Right lobe of liver (tissue), 6 donors: ENCODE measurements around the gene PIGO. TPM values are rescaled to one million over a fixed set of nuclear protein-coding genes. Genes with fewer than 3 reads are reported as not detected.

Source experiments
- ATAC-seq, 4 donors: fragments of 200-7000 bp; cut with Tn5 transposase; one replicate each; pipeline ENCODE4 v1.9.1; 2020; ENCODE audit warnings: mild to moderate bottlenecking in 4 of 4, moderate library complexity in 4 of 4
- DNase-seq, 3 donors: peaks; one replicate each; pipeline ENCODE4 v3.0.0-alpha.2; 2020
- H3K27ac ChIP-seq, 3 donors: fragments of 200-600 bp; one replicate each; pipeline ENCODE4 v1.8.0; 2022
- H3K27me3 ChIP-seq, 2 donors: fragments of 200-600 bp; one replicate each; pipeline ENCODE4 v1.8.0; 2022
- H3K36me3 ChIP-seq, 4 donors: fragments of 200-600 bp; sonication (generic) in 1 of 4; one replicate each; pipeline versions ENCODE4 v1.5.1 to v1.8.0; 2017 to 2022; ENCODE audit warnings: control low read depth in 1 of 4
- H3K4me1 ChIP-seq, 4 donors: fragments of 200-600 bp; sonication (generic) in 1 of 4; one replicate each; pipeline versions ENCODE4 v1.5.1 to v1.8.0; 2017 to 2022; ENCODE audit warnings: control low read depth in 1 of 4
- H3K4me3 ChIP-seq, 3 donors: fragments of 200-600 bp; one replicate each; pipeline ENCODE4 v1.8.0; 2022
- H3K9me3 ChIP-seq, 4 donors: fragments of 200-600 bp; sonication (generic) in 1 of 4; one replicate each; pipeline versions ENCODE4 v1.5.1 to v1.8.0; 2017 to 2022; ENCODE audit warnings: control low read depth in 1 of 4
- POLR2A ChIP-seq: fragments of 450-650 bp; IDR thresholded peaks from one replicate; pipeline ENCODE4 v1.6.1; 2017; ENCODE audit warnings: antibody characterized with exemption, mild to moderate bottlenecking
- WGBS: methylation state at CpG from one replicate; pipeline ENCODE4 v1.1.6; 2018; ENCODE audit warnings: low coverage, low lambda C conversion rate; ENCODE audit not compliant: insufficient coverage; ENCODE audit errors: missing lambda C conversion rate; 5-methylcytosine and 5-hydroxymethylcytosine counted together
- intact Hi-C, 2 donors: fragments of 100-400 bp; cut with DNase I; formaldehyde crosslinking; loops; one replicate each; pipeline versions ENCODE4 v1.11.2 to v1.14.1; 2022
- long read RNA-seq: library from polyadenylated mRNA; unstranded; transcript quantifications from one replicate; pipeline ENCODE4 v2.0.0, GENCODE V29; 2019
- total RNA-seq, 6 experiments: library from RNA; depleted of rRNA in 2 of 6; stranded (reverse); fragments of >200 nt in 2 of 6; fragmentation: NEBNext Ultra II Directional in 3 of 6; extraction: Animal tissue kit (Norgen Biotek cat#: 25700) in 3 of 6; gene quantifications; one replicate each; pipeline versions ENCODE4 v1.1.0 to v1.2.4, GENCODE V29; 2016 to 2023
- TF ChIP-seq, protein P1 (sequence below), 4 donors: fragments of 200-600 bp in 3 of 4; fragments of 450-650 bp in 1 of 4; IDR thresholded peaks; one replicate each; pipeline versions ENCODE4 v1.5.1 to v1.8.0; 2016 to 2022; ENCODE audit warnings: antibody characterized with exemption in 4 of 4, mild to moderate bottlenecking in 2 of 4
- donor health status: DM: no; HTN: yes; CAD: no.
- donor health status: DM: no; HTN: no; CAD: no.
- donor health status: DM: no; HTN: no; CAD: no.
- donor health status: DM: no; HTN: yes; CAD: no.
- donor health status: DM: no; HTN: yes; CAD: no.

PIGO gene
- total RNA-seq, result 10 to 100 TPM; 11.5 to 18.0 (median 15.6) TPM
- long read RNA-seq, partial matches to known transcripts, result 0 of 1 reads
- long read RNA-seq, other reads (novel, unspliced or antisense), result 1 of 1 reads

DNA sequence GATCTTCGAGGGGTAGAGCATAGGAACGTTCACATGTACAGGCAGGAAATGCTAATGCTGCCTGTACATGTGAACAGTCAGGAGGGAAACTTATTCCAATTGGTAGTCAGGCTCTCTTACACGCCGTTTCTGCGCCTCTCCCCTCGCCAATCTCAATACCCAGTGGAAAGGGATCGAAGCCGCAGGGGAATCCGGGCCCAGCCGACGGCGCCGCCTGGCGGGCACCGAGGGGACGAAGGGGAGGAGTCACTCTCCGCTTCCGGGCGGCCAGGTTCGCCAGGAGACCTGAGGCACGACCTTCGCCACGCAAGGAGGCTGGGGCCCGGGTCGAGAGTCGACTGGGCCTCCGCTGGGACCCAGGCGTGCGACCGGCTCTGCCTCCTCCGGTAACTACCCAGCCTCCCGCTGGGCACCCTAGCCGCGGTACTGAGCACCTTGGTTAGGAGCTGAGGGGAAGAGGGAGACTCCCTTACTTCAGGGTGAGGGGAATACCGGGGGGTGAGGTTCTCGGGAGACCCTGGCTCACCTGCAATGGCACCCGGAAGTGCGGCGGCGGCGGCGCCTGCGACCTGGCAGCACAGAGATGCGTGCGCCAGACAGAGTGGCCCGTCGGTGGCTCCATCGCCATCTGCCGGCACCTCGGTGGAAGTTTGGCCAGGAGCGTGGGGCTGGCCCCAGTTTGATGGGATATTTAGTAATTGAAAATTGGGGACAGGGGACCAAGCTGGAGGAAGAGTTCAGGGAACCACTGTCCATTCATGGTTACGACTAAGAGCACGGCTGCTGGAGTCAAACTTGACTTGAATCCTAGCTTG lies at the start of gene PIGO:
TSS of gene PIGO (minus strand) at position 557 of the 815 bp plus-strand sequence. CDS start 1,026 bp downstream, outside the sequence.
- intact Hi-C loops, result no loop called here
- peak within 1 kb of the TSS; percentile 95 to 97 (median 97) for H3K27ac ChIP-seq

DNA sequence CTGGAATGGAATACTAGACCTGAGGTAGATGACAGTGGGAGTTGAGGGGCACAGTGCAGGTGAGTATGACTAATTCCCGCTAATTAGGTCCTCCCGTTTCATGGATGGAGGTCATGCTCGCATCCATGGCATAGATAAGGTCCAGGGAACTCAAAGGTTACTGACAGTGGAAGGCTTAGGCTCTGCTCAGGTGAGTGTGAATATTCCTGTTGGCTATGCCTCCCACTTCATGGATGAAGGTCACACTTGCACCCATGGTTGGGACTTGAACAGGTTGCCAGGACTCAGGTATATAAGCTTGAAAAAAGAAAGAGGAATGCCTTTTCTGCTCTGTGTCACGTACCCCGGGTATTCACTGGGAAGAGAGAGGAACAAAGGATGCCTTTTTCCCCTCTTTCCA lies 45.6 kb upstream of the PIGO start:
- H3K4me3 ChIP-seq, result no peak overlapping the region
- no peak overlapping the region for H3K27ac ChIP-seq
- intact Hi-C loops, result no loop called here
- TF ChIP-seq, protein P1, sequence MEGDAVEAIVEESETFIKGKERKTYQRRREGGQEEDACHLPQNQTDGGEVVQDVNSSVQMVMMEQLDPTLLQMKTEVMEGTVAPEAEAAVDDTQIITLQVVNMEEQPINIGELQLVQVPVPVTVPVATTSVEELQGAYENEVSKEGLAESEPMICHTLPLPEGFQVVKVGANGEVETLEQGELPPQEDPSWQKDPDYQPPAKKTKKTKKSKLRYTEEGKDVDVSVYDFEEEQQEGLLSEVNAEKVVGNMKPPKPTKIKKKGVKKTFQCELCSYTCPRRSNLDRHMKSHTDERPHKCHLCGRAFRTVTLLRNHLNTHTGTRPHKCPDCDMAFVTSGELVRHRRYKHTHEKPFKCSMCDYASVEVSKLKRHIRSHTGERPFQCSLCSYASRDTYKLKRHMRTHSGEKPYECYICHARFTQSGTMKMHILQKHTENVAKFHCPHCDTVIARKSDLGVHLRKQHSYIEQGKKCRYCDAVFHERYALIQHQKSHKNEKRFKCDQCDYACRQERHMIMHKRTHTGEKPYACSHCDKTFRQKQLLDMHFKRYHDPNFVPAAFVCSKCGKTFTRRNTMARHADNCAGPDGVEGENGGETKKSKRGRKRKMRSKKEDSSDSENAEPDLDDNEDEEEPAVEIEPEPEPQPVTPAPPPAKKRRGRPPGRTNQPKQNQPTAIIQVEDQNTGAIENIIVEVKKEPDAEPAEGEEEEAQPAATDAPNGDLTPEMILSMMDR (IDR thresholded peaks at IDR 0.05), result no peak
- TF ChIP-seq POLR2A, result no peak
- WGBS, result 82% methylated on average over 3 of the region's 5 CpGs
- H3K36me3 ChIP-seq, result no peaks in the 10 kb centered on the region
- H3K4me1 ChIP-seq, result no peaks in the 10 kb centered on the region
- no peak for DNase-seq
- H3K9me3 ChIP-seq, result peaks cover 0 to 13% (median 2%) of the 10 kb centered on the region in 4 donors
- no peaks in the 10 kb centered on the region for H3K27me3 ChIP-seq
- ATAC-seq, result no peak

More for the DNA sequence above, at the start of gene PIGO:
- H3K27me3 ChIP-seq, result no peaks in the 10 kb centered on the region
- DNase-seq (peak; percentile 92 to 94 (median 93)), ATAC-seq (peak; percentile 94 to 97 (median 95))
- 0% methylated on average over 30 of the region's 53 CpGs for WGBS
- H3K4me1 ChIP-seq, result peaks cover 0 to 12% (median 3%) of the 10 kb centered on the region in 4 donors
- no peaks in the 10 kb centered on the region for H3K9me3 ChIP-seq
- H3K36me3 ChIP-seq, result peaks cover 0 to 27% (median 4%) of the 10 kb centered on the region in 4 donors
- H3K4me3 ChIP-seq, result peak within 1 kb of the TSS; percentile 83 to 93 (median 85)
- TF ChIP-seq, protein P1 (IDR thresholded peaks at IDR 0.05), result peak; percentile 72 to 76 (median 74)
- peak; percentile 82 for TF ChIP-seq POLR2A

DNA sequence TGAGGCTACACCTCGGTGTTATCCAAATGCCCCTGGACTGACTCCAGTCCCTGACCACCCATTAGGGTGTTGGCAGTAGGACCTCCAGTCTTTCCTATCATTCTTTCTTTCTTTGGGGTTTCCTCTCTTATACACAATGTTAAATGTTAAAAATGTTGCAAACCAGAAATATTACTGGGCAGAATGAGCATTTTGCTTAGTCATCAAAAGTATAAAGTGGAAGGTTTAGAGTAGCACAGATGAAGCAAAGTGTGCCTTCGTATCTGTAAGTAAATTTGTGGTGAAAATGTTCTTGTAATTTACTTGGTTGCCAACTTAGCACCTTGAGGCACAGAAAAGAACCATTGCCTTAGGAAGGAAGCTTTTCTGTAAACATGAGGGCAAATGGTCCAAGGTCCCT lies 43.7 kb upstream of the PIGO start:
- no peak for TF ChIP-seq POLR2A
- TF ChIP-seq, protein P1 (IDR thresholded peaks at IDR 0.05), result no peak
- Histone ChIP-seq H3K27ac (no peak overlapping the region), H3K36me3 (no peaks in the 10 kb centered on the region), H3K27me3 (no peaks in the 10 kb centered on the region), H3K4me1 (no peaks in the 10 kb centered on the region), H3K4me3 (no peak overlapping the region), H3K9me3 (peaks cover 0 to 12% (median 2%) of the 10 kb centered on the region in 4 donors)
- 83% methylated on average over 2 of the region's 2 CpGs for WGBS
- no peak for ATAC-seq
- intact Hi-C loops, result no loop called here
- no peak for DNase-seq

DNA sequence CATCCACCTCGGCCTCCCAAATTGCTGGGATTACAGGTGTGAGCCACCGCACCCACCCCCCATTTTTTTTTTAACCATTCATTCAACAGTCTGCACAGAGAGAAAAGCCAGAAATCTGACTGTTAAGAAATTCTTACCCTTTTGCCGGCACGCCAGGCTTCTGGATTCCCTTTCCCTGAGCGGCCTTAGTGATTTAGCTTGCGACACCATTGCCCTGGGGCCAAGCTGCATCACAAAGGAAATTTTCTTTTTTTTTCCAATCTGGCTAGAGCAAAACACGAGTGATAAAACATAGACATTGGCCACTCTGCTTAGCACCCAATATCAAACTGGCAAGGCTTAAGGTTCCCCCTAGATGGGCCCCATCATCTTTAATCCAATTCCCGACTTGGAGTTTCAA lies 40.5 kb upstream of the PIGO start:
- H3K9me3 ChIP-seq, result peaks cover 0 to 1% (median 0%) of the 10 kb centered on the region in 4 donors
- intact Hi-C loops, result no loop called here
- no peak overlapping the region for H3K27ac ChIP-seq
- H3K4me1 ChIP-seq, result peaks cover 0 to 15% (median 0%) of the 10 kb centered on the region in 4 donors
- no peak for ATAC-seq
- WGBS, result 66% methylated on average over 7 of the region's 8 CpGs
- no peaks in the 10 kb centered on the region for H3K36me3 ChIP-seq
- no peak overlapping the region for H3K4me3 ChIP-seq
- no peak for TF ChIP-seq POLR2A
- TF ChIP-seq, protein P1 (IDR thresholded peaks at IDR 0.05), result no peak
- no peak for DNase-seq
- no peaks in the 10 kb centered on the region for H3K27me3 ChIP-seq
